Measurements from ENCODE around the gene PKP4. TPM values are rescaled to one million over a fixed set of nuclear protein-coding genes. Genes with fewer than 3 reads are reported as not detected.

PKP4 gene
- total RNA-seq, 4 donors from 2014 or later = 64.1 to 152 (median 90.2) TPM

GRCh38 chr2:158717366-158718195, 260.8 kb downstream of the PKP4 start:
- no peak for TF ChIP-seq POLR2AphosphoS5 (IDR thresholded peaks at IDR 0.05)
- TF ChIP-seq EP300 (IDR thresholded peaks at IDR 0.05) = no peak
- no peak for TF ChIP-seq CTCF (IDR thresholded peaks at IDR 0.05)
- no peak for TF ChIP-seq POLR2A (IDR thresholded peaks at IDR 0.05)
- no peaks in the 10 kb centered on the region for H3K36me3 ChIP-seq
- H3K9me3 ChIP-seq = no peaks in the 10 kb centered on the region
- no peak overlapping the region for H3K4me3 ChIP-seq
- WGBS = 83% methylated on average over 14 of the region's 14 CpGs
- peak overlapping the region; percentile 71 for H3K27ac ChIP-seq
- peaks cover 4% of the 10 kb centered on the region for H3K4me1 ChIP-seq
- no peaks in the 10 kb centered on the region for H3K27me3 ChIP-seq
- no peak for DNase-seq (ENCODE audit: low spot score in 2 of 2)

GRCh38 chr2:158718196-158718585, 261.4 kb downstream of the PKP4 start:
- H3K9me3 ChIP-seq = no peaks in the 10 kb centered on the region
- no peak overlapping the region for H3K4me3 ChIP-seq
- DNase-seq (ENCODE audit: low spot score in 2 of 2) = no peak
- H3K4me1 ChIP-seq = peaks cover 10% of the 10 kb centered on the region
- H3K36me3 ChIP-seq = no peaks in the 10 kb centered on the region
- peak overlapping the region; percentile 71 for H3K27ac ChIP-seq
- H3K27me3 ChIP-seq = no peaks in the 10 kb centered on the region
- TF ChIP-seq POLR2A (IDR thresholded peaks at IDR 0.05) (no peak), POLR2AphosphoS5 (IDR thresholded peaks at IDR 0.05) (no peak), EP300 (IDR thresholded peaks at IDR 0.05) (no peak), CTCF (IDR thresholded peaks at IDR 0.05) (no peak)

- DNase-seq (ENCODE audit: low spot score in 2 of 2) = no peak
- Histone ChIP-seq H3K4me3 (no peak overlapping the region), H3K36me3 (no peaks in the 10 kb centered on the region), H3K27me3 (no peaks in the 10 kb centered on the region), H3K9me3 (no peaks in the 10 kb centered on the region), H3K27ac (no peak overlapping the region), H3K4me1 (peaks cover 17% of the 10 kb centered on the region)
- TF ChIP-seq CTCF (IDR thresholded peaks at IDR 0.05) (no peak), POLR2A (IDR thresholded peaks at IDR 0.05) (no peak), POLR2AphosphoS5 (IDR thresholded peaks at IDR 0.05) (no peak), EP300 (IDR thresholded peaks at IDR 0.05) (no peak)
- WGBS = 93% methylated on average over 5 of the region's 5 CpGs
Observed at GRCh38 chr2:158718851-158719250, 262.1 kb downstream of the PKP4 start.

GRCh38 chr2:158719403-158719802, 262.7 kb downstream of the PKP4 start:
- TF ChIP-seq EP300 (IDR thresholded peaks at IDR 0.05) = no peak
- TF ChIP-seq POLR2A (IDR thresholded peaks at IDR 0.05) = no peak
- TF ChIP-seq POLR2AphosphoS5 (IDR thresholded peaks at IDR 0.05) = no peak
- no peak for TF ChIP-seq CTCF (IDR thresholded peaks at IDR 0.05)
- peaks cover 22% of the 10 kb centered on the region for H3K4me1 ChIP-seq
- H3K27ac ChIP-seq = no peak overlapping the region
- no peaks in the 10 kb centered on the region for H3K36me3 ChIP-seq
- WGBS = 86% methylated on average over 5 of the region's 5 CpGs
- H3K9me3 ChIP-seq = no peaks in the 10 kb centered on the region
- H3K4me3 ChIP-seq = no peak overlapping the region
- DNase-seq (ENCODE audit: low spot score in 2 of 2) = no peak
- no peaks in the 10 kb centered on the region for H3K27me3 ChIP-seq

- peaks cover 48% of the 10 kb centered on the region for H3K4me1 ChIP-seq
- DNase-seq (ENCODE audit: low spot score in 2 of 2) = no peak
- H3K4me3 ChIP-seq = no peak overlapping the region
- no peaks in the 10 kb centered on the region for H3K27me3 ChIP-seq
- no peaks in the 10 kb centered on the region for H3K9me3 ChIP-seq
- peak overlapping the region; percentile 58 for H3K27ac ChIP-seq
- 66% methylated on average over 9 of the region's 9 CpGs for WGBS
- TF ChIP-seq POLR2AphosphoS5 (IDR thresholded peaks at IDR 0.05) (no peak), CTCF (IDR thresholded peaks at IDR 0.05) (no peak), EP300 (IDR thresholded peaks at IDR 0.05) (no peak), POLR2A (IDR thresholded peaks at IDR 0.05) (no peak)
- H3K36me3 ChIP-seq = no peaks in the 10 kb centered on the region
Observed at GRCh38 chr2:158722266-158723105, 265.7 kb downstream of the PKP4 start.
